ENCODE data around the gene MYO7A. TPM values are rescaled to one million over a fixed set of nuclear protein-coding genes. Genes with fewer than 3 reads are reported as not detected.

The MYO7A gene
- polyA plus RNA-seq, 6 donors from 2014 or later, result not detected

GRCh38 chr11:77208535-77208934 lies 80.5 kb downstream of the MYO7A start:
- H3K36me3 Mint-ChIP-seq, result no peaks in the 10 kb centered on the region
- H3K9me3 Mint-ChIP-seq, result no peaks in the 10 kb centered on the region
- H3K27ac Mint-ChIP-seq, result no peak overlapping the region
- H3K4me3 Mint-ChIP-seq, result no peak overlapping the region
- H3K4me1 Mint-ChIP-seq, result no peaks in the 10 kb centered on the region
- ATAC-seq (ENCODE audit: low read depth in 2 of 2) (no peak), DNase-seq (no peak)
- peaks cover 0 to 6% (median 4%) of the 10 kb centered on the region in 3 donors for H3K27me3 Mint-ChIP-seq

DNA sequence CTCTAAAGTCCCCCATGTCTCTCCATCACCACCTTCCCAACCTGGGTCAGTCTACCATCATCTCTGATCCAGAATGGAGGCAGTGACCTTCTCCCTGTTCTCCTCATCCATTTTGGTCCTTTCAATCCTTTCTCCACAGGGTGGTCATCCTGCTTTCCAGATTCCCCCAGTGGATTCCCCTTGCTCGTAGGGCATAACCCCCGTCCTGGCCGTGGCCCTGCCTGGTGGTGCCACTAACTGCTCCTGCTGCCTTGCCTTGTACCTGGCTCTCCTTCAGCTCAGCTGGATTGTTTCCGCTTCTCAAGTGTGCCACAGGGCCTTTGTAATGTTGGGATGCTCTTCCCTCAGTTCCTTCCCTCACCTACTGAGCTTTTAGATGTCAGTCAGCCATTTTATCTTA lies 81.6 kb downstream of the MYO7A start:
- DNase-seq (no peak), ATAC-seq (ENCODE audit: low read depth in 2 of 2) (no peak)
- no peaks in the 10 kb centered on the region for H3K9me3 Mint-ChIP-seq
- H3K27me3 Mint-ChIP-seq, result peaks cover 0 to 6% (median 4%) of the 10 kb centered on the region in 3 donors
- H3K4me1 Mint-ChIP-seq, result no peaks in the 10 kb centered on the region
- H3K27ac Mint-ChIP-seq, result peak overlapping the region in 1 of 6 donors; percentile 3
- no peaks in the 10 kb centered on the region for H3K36me3 Mint-ChIP-seq
- H3K4me3 Mint-ChIP-seq, result peak overlapping the region in 1 of 8 donors; percentile 72

DNA sequence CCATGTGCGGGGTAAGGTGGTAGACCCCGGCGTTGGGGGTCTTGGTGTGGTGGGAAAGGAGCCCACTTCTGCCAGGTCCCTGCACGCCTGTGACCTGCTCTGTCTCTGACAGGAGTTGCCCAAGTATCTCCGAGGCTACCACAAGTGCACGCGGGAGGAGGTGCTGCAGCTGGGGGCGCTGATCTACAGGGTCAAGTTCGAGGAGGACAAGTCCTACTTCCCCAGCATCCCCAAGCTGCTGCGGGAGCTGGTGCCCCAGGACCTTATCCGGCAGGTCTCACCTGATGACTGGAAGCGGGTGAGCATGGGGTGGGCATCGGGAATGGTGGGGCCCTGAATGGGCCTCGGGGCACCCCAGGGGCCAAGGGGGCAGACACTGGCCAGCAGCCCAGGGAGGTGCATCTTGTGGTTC lies 83.0 kb downstream of the MYO7A start:
- no peaks in the 10 kb centered on the region for H3K4me1 Mint-ChIP-seq
- H3K9me3 Mint-ChIP-seq, result no peaks in the 10 kb centered on the region
- DNase-seq, result no peak
- no peak overlapping the region for H3K4me3 Mint-ChIP-seq
- ATAC-seq (ENCODE audit: low read depth in 2 of 2), result no peak
- no peaks in the 10 kb centered on the region for H3K36me3 Mint-ChIP-seq
- peaks cover 0 to 6% (median 4%) of the 10 kb centered on the region in 3 donors for H3K27me3 Mint-ChIP-seq
- H3K27ac Mint-ChIP-seq, result no peak overlapping the region

DNA sequence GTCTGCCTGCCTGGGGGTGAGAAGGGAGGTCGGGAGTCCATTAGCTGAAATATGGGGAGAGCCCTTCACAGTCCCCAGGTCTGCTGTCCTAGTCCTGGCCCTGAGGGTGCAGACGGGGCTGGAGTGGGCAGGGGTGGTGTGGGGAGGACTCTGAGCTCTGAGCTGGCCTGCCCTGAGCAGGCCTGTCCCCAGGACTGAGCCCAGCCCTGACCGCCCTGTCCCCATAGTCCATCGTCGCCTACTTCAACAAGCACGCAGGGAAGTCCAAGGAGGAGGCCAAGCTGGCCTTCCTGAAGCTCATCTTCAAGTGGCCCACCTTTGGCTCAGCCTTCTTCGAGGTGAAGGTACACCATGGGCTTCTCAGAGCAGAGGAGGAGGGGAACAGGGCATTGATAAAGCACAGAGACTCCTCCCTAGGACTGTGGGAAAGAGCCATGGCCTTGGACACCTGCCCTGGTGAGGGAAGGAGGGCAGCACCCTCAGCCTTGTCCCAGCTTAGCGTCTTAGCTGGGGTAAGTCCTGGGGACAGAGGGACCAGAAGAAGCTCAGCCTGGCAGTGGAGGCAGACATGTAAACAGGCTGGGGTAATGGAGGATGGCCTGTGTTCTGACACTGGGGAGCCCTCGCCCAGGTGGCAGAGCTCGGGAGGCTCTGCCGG lies 83.7 kb downstream of the MYO7A start:
- Mint-ChIP-seq H3K4me3 (no peak overlapping the region), H3K27ac (no peak overlapping the region), H3K4me1 (no peaks in the 10 kb centered on the region), H3K9me3 (no peaks in the 10 kb centered on the region), H3K36me3 (no peaks in the 10 kb centered on the region), H3K27me3 (peaks cover 0 to 6% (median under 1%) of the 10 kb centered on the region in 3 donors)
- ATAC-seq (ENCODE audit: low read depth in 2 of 2) (no peak), DNase-seq (no peak)

GRCh38 chr11:77212314-77213007 lies 84.4 kb downstream of the MYO7A start:
- no peaks in the 10 kb centered on the region for H3K9me3 Mint-ChIP-seq
- ATAC-seq (ENCODE audit: low read depth in 2 of 2) (no peak), DNase-seq (no peak)
- H3K4me3 Mint-ChIP-seq, result no peak overlapping the region
- no peak overlapping the region for H3K27ac Mint-ChIP-seq
- no peaks in the 10 kb centered on the region for H3K4me1 Mint-ChIP-seq
- H3K36me3 Mint-ChIP-seq, result no peaks in the 10 kb centered on the region
- H3K27me3 Mint-ChIP-seq, result peaks cover 0 to 6% (median 0%) of the 10 kb centered on the region in 3 donors

DNA sequence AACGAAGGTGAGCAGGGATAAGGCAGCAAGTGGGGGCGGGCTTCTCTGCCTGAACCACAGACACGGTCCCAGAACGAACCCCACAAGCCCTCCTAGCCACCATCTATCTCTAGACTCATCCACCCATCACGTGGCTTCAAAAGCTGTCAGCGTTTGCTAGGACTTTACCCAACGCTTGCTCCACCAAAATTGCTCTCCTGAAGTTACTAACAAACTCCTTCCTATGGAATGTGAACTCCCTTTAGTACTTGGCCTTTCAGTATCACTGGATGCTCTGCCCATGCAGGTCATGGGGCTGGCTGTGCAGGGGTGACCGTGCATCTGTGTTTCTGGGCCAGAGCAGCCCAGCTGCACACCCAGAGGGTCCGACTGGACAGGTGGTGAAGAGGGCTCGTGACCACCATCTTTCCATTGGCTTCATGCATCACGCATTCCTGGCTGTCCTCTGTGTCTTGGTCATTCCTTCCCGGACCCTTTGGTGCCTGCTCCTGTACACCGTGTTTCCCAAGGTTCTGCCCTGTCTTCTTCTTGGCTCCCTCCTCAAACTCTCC lies 85.1 kb downstream of the MYO7A start:
- DNase-seq (no peak), ATAC-seq (ENCODE audit: low read depth in 2 of 2) (no peak)
- H3K27ac Mint-ChIP-seq, result no peak overlapping the region
- H3K27me3 Mint-ChIP-seq, result peaks cover 0 to 6% (median 0%) of the 10 kb centered on the region in 3 donors
- H3K36me3 Mint-ChIP-seq, result no peaks in the 10 kb centered on the region
- no peaks in the 10 kb centered on the region for H3K4me1 Mint-ChIP-seq
- no peaks in the 10 kb centered on the region for H3K9me3 Mint-ChIP-seq
- no peak overlapping the region for H3K4me3 Mint-ChIP-seq

DNA sequence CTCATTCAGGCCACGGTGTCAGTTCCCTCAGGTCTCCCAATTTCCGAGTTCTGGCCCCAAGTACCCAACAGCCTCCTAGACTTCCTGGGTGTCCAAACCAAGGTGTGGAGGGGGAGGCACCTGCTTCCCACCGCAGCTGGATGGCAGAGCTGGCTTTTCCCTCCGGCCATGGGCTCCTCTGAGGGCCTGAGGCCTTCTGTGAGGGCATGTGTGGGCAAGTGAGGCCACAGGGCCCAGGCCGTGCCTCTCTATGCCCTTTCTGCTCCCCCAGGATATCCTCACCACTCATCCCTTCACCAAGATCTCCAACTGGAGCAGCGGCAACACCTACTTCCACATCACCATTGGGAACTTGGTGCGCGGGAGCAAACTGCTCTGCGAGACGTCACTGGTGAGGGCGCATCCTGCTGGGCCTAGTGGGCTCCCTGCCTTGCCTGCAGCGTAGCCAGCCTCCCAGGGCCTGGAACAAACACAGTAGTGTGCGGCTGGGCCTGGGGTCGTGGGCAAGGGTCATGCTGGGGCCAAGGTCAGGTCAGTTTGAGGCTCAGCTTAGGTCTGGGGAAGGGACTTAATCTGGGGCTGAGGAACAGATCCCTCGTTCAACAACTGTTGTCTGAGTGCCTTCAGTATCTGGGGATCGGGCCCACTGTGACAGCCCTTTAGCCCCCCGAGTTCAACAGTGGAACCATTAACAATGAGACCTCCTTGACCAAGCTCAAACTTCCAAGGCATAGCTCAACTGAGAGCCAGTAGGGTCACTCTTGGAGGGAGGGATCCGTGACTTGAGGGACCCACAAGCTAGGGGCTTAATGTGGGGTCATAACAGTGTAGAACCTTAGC lies 85.8 kb downstream of the MYO7A start:
- DNase-seq (no peak), ATAC-seq (ENCODE audit: low read depth in 2 of 2) (no peak)
- H3K9me3 Mint-ChIP-seq, result peaks cover 0 to 1% (median 0%) of the 10 kb centered on the region in 7 donors
- H3K27me3 Mint-ChIP-seq, result peaks cover 0 to 6% (median 0%) of the 10 kb centered on the region in 3 donors
- no peaks in the 10 kb centered on the region for H3K36me3 Mint-ChIP-seq
- no peak overlapping the region for H3K4me3 Mint-ChIP-seq
- no peak overlapping the region for H3K27ac Mint-ChIP-seq
- no peaks in the 10 kb centered on the region for H3K4me1 Mint-ChIP-seq

GRCh38 chr11:77214557-77214956 lies 86.5 kb downstream of the MYO7A start:
- Mint-ChIP-seq H3K27me3 (peaks cover 0 to 4% (median 0%) of the 10 kb centered on the region in 3 donors), H3K27ac (no peak overlapping the region), H3K36me3 (no peaks in the 10 kb centered on the region), H3K4me3 (no peak overlapping the region), H3K4me1 (no peaks in the 10 kb centered on the region), H3K9me3 (peaks cover 0 to 5% (median 0%) of the 10 kb centered on the region in 7 donors)
- DNase-seq, result no peak
- no peak for ATAC-seq (ENCODE audit: low read depth in 2 of 2)

GRCh38 chr11:77215106-77215505 lies 87.1 kb downstream of the MYO7A start:
- peak overlapping the region in 1 of 6 donors; percentile 64 for H3K27ac Mint-ChIP-seq
- H3K36me3 Mint-ChIP-seq, result no peaks in the 10 kb centered on the region
- ATAC-seq (ENCODE audit: low read depth in 2 of 2) (no peak), DNase-seq (no peak)
- no peaks in the 10 kb centered on the region for H3K4me1 Mint-ChIP-seq
- H3K9me3 Mint-ChIP-seq, result peaks cover 0 to 8% (median 0%) of the 10 kb centered on the region in 7 donors
- H3K27me3 Mint-ChIP-seq, result no peaks in the 10 kb centered on the region
- H3K4me3 Mint-ChIP-seq, result no peak overlapping the region

DNA sequence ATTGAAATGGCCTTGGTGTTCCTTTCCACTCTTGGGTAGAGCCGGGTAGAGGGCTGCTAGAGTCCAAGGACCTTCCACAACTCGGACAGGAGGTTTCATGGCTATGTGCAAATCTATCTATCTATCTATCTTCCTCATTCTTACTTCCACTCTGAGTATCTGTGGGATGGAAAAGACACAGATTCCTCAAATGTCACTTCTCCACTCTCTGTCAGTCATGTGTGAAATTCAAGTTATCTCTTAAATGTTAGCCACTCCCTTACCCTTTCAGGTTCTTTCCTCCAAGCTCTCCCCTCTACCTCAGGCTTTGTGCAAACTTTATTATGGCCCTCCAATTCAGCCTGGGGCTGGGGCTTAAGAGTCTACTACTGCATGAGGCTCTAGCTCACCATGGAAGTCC lies 89.1 kb downstream of the MYO7A start:
- Mint-ChIP-seq H3K9me3 (peaks cover 0 to 10% (median 0%) of the 10 kb centered on the region in 7 donors), H3K4me3 (no peak overlapping the region), H3K27ac (no peak overlapping the region), H3K4me1 (no peaks in the 10 kb centered on the region), H3K27me3 (peaks cover 0 to 11% (median 8%) of the 10 kb centered on the region in 3 donors), H3K36me3 (no peaks in the 10 kb centered on the region)
- DNase-seq (no peak), ATAC-seq (ENCODE audit: low read depth in 2 of 2) (no peak)

DNA sequence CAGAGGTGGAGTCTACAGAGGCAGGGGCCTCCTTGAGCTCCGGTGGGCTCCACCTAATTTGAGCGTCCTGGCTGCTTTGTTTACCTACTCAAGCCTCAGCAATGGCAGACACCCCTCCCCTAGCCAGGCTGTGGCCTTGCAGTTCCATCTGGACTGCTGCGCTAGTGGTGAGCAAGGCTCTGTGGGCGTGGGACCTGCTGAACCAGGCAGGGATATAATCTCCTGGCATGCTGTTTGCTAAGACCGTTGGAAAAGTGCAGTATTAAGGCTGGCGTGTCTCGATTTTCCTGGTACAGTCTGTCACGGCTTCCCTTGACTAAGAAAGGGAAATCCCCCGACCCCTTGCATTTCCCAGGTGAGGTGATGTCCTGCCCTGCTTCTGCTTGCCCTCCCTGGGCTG lies 95.8 kb downstream of the MYO7A start:
- Mint-ChIP-seq H3K4me3 (no peak overlapping the region), H3K4me1 (no peaks in the 10 kb centered on the region)

GRCh38 chr11:77230878-77231605 lies 103.0 kb downstream of the MYO7A start:
- Mint-ChIP-seq H3K36me3 (no peaks in the 10 kb centered on the region), H3K4me3 (no peak overlapping the region), H3K27ac (peak overlapping the region in 1 of 6 donors; percentile 36)

More for the DNA sequence above, 95.8 kb downstream of the MYO7A start:
- H3K9me3 Mint-ChIP-seq, result peaks cover 0 to 12% (median 5%) of the 10 kb centered on the region in 7 donors
- no peak overlapping the region for H3K27ac Mint-ChIP-seq
- ATAC-seq (ENCODE audit: low read depth in 2 of 2) (no peak), DNase-seq (no peak)
- no peaks in the 10 kb centered on the region for H3K36me3 Mint-ChIP-seq
- peaks cover 20 to 41% (median 34%) of the 10 kb centered on the region in 3 donors for H3K27me3 Mint-ChIP-seq

DNA sequence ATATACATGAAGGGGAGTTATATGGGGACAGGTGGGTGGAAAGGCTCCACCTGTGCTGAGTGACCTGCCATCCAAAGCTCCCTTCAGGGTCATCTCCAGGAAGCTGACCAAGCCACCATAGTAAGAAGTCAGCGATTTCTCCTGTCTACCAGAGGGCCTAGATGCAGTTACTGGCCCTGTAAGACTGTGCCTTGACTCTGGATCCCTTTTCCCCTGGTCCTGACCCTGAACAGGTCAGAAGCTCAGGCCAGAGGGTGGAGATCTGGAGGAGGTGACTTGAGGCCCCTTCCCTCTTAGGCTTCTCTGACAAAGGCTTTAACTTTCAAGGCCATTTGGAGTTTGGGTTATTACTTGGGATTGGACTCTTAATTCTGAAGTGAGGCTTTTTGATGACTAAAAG lies 103.8 kb downstream of the MYO7A start:
- Mint-ChIP-seq H3K36me3 (no peaks in the 10 kb centered on the region), H3K4me3 (no peak overlapping the region), H3K9me3 (peaks cover 0 to 4% (median 0%) of the 10 kb centered on the region in 7 donors), H3K4me1 (no peaks in the 10 kb centered on the region), H3K27ac (no peak overlapping the region), H3K27me3 (peaks cover 7 to 15% (median 12%) of the 10 kb centered on the region in 3 donors)
- no peak for DNase-seq
- ATAC-seq (ENCODE audit: low read depth in 2 of 2), result no peak

More at GRCh38 chr11:77230878-77231605, 103.0 kb downstream of the MYO7A start:
- H3K4me1 Mint-ChIP-seq, result no peaks in the 10 kb centered on the region
- ATAC-seq (ENCODE audit: low read depth in 2 of 2) (no peak), DNase-seq (no peak)
- peaks cover 0 to 5% (median 3%) of the 10 kb centered on the region in 7 donors for H3K9me3 Mint-ChIP-seq
- peaks cover 8 to 14% (median 13%) of the 10 kb centered on the region in 3 donors for H3K27me3 Mint-ChIP-seq
